ENCODE results near the gene ZNF805. TPM values are rescaled to one million over a fixed set of nuclear protein-coding genes. Genes with fewer than 3 reads are reported as not detected.

Gene ZNF805
- total and polyA plus RNA-seq, 2 of the 13 experiments (the other 11 are each of a cell fraction or from before 2014, with no cell fraction given): 5.1 to 12.8 TPM

DNA sequence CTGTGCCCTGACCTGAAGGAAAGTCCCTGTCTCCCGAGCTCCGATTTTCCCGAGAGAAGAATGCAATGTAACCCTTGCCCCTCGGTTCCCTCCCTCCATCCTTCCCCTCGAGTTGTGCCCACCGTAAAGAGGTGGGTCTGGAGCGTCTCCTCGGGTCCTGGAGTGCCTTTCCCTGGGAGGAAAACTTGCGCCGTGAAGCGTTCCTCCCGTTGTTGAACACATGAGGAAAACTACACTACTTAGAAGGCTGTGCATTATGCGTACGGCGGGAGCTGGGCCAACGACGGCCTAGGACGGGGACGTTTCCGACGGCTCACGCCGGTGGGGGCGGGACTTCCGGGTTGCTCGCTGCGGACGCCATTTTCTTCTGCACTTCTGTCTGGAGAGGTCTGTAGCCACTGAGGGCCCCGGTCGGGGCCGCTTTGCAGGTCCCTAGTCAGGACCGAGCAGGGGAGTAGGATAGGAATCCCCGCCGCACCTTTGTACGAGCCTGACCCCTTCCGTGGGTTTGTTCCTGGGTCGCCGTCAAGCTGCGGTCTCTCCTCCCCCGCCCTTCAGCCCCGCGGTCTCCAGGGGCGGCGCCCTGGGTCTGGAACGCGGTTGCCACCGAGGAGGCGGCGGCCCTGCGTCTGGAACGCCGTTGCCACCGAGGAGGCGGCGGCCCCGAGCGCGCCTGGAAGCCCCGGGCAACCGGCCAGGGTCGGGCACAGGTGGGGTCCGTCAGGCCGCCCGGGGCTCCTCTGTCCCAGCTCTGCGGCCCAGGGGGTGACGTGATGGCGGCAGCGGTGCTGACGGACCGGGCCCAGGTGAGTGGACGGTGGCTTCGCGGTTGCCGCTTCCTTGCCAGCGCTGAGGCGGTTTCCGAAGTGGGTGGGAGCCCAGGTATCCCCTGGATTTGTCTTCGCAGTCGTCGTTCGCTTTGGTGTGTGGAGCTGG lies 49.0 kb upstream of the ZNF805 start, which contains the start of gene ZNF264 (continued):
- TF ChIP-seq, protein P1, sequence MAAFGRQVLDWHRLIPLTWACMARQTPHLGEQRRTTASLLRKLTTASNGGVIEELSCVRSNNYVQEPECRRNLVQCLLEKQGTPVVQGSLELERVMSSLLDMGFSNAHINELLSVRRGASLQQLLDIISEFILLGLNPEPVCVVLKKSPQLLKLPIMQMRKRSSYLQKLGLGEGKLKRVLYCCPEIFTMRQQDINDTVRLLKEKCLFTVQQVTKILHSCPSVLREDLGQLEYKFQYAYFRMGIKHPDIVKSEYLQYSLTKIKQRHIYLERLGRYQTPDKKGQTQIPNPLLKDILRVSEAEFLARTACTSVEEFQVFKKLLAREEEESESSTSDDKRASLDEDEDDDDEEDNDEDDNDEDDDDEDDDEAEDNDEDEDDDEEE (CRISPR knock-in tag; IDR thresholded peaks at IDR 0.05): no peak
- TF ChIP-seq JDP2 (CRISPR knock-in tag; IDR thresholded peaks at IDR 0.05; ENCODE audit: borderline replicate concordance) (no peak), NPAS2 (CRISPR knock-in tag; IDR thresholded peaks at IDR 0.05; ENCODE audit: borderline replicate concordance) (no peak), ZC3H13 (CRISPR knock-in tag; IDR thresholded peaks at IDR 0.05) (no peak; the same call in 1 of the 2 replicates), ZNF260 (CRISPR knock-in tag; IDR thresholded peaks at IDR 0.05; ENCODE audit: borderline replicate concordance, low read depth) (no peak), MTA3 (CRISPR knock-in tag; IDR thresholded peaks at IDR 0.05) (no peak), FOXM1 (CRISPR knock-in tag; IDR thresholded peaks at IDR 0.05) (no peak), PCBP2 (optimal IDR thresholded peaks at IDR 0.05; ENCODE audit: low read depth, low read length, poor library complexity, severe bottlenecking) (no peak), CBX1 (IDR thresholded peaks at IDR 0.05; ENCODE audit: low read depth) (peak; percentile 57), CBX5 (CRISPR knock-in tag; IDR thresholded peaks at IDR 0.05; ENCODE audit: borderline replicate concordance) (peak; percentile 70; the same call in 1 of the 2 replicates), RAD21 (CRISPR knock-in tag; IDR thresholded peaks at IDR 0.05) (peak; percentile 22; the same call in 1 of the 2 replicates), SETDB1 (CRISPR knock-in tag; IDR thresholded peaks at IDR 0.05; ENCODE audit: borderline replicate concordance) (no peak), ZMYM2 (CRISPR knock-in tag; IDR thresholded peaks at IDR 0.05) (peak; percentile 81), SIN3A (IDR thresholded peaks at IDR 0.05; ENCODE audit: borderline replicate concordance, low read depth, low read length) (peak; percentile 40; the same call in 1 of the 2 replicates), PAX8 (CRISPR knock-in tag; IDR thresholded peaks at IDR 0.05; ENCODE audit: borderline replicate concordance) (no peak), MIER3 (CRISPR knock-in tag; IDR thresholded peaks at IDR 0.05; ENCODE audit: borderline replicate concordance) (peak; percentile 19; the same call in 1 of the 2 replicates), ZFX (CRISPR knock-in tag; IDR thresholded peaks at IDR 0.05; ENCODE audit: low read depth) (peak; percentile 88), TCF7 (IDR thresholded peaks at IDR 0.05; ENCODE audit: low read depth) (no peak)
- TF ChIP-seq, protein P2, sequence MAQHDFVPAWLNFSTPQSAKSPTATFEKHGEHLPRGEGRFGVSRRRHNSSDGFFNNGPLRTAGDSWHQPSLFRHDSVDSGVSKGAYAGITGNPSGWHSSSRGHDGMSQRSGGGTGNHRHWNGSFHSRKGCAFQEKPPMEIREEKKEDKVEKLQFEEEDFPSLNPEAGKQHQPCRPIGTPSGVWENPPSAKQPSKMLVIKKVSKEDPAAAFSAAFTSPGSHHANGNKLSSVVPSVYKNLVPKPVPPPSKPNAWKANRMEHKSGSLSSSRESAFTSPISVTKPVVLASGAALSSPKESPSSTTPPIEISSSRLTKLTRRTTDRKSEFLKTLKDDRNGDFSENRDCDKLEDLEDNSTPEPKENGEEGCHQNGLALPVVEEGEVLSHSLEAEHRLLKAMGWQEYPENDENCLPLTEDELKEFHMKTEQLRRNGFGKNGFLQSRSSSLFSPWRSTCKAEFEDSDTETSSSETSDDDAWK (CRISPR knock-in tag; IDR thresholded peaks at IDR 0.05): no peak
- TF ChIP-seq, protein P3, sequence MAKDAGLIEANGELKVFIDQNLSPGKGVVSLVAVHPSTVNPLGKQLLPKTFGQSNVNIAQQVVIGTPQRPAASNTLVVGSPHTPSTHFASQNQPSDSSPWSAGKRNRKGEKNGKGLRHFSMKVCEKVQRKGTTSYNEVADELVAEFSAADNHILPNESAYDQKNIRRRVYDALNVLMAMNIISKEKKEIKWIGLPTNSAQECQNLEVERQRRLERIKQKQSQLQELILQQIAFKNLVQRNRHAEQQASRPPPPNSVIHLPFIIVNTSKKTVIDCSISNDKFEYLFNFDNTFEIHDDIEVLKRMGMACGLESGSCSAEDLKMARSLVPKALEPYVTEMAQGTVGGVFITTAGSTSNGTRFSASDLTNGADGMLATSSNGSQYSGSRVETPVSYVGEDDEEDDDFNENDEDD (CRISPR knock-in tag; IDR thresholded peaks at IDR 0.05; ENCODE audit: borderline replicate concordance): 0 out of 2 replicates have a peak, but pooled peaks have one; percentile 14
- TF ChIP-seq, protein P4, sequence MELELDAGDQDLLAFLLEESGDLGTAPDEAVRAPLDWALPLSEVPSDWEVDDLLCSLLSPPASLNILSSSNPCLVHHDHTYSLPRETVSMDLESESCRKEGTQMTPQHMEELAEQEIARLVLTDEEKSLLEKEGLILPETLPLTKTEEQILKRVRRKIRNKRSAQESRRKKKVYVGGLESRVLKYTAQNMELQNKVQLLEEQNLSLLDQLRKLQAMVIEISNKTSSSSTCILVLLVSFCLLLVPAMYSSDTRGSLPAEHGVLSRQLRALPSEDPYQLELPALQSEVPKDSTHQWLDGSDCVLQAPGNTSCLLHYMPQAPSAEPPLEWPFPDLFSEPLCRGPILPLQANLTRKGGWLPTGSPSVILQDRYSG (CRISPR knock-in tag; IDR thresholded peaks at IDR 0.05): no peak
- TF ChIP-seq, protein P5, sequence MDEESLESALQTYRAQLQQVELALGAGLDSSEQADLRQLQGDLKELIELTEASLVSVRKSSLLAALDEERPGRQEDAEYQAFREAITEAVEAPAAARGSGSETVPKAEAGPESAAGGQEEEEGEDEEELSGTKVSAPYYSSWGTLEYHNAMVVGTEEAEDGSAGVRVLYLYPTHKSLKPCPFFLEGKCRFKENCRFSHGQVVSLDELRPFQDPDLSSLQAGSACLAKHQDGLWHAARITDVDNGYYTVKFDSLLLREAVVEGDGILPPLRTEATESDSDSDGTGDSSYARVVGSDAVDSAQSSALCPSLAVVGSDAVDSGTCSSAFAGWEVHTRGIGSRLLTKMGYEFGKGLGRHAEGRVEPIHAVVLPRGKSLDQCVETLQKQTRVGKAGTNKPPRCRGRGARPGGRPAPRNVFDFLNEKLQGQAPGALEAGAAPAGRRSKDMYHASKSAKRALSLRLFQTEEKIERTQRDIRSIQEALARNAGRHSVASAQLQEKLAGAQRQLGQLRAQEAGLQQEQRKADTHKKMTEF (CRISPR knock-in tag; IDR thresholded peaks at IDR 0.05): peak; percentile 77

Data from HepG2 (cell line).